ENCODE measurements around the gene GIMAP8. TPM values are rescaled to one million over a fixed set of nuclear protein-coding genes. Genes with fewer than 3 reads are reported as not detected.
"Not testable (repeated sequence)": the region's sequence is repeated elsewhere in the genome, so short reads cannot be mapped to it uniquely, and the experiment has no call there.

The GIMAP8 gene
- total RNA-seq, 5 donors from 2014 or later (not counting 1 experiment from before 2014, with no cell fraction given): 17.8 to 54.6 (median 50.1) TPM

GRCh38 chr7:150481922-150482321 lies 31.5 kb downstream of the GIMAP8 start:
- Mint-ChIP-seq H3K4me3 (peak overlapping the region; percentile 76 to 85 (median 76)), H3K27me3 (no peaks in the 10 kb centered on the region), H3K9me3 (no peaks in the 10 kb centered on the region), H3K4me1 (peaks cover 96 to 98% (median 97%) of the 10 kb centered on the region in 3 donors), H3K27ac (peak overlapping the region; percentile 100), H3K36me3 (peaks cover 27% of the 10 kb centered on the region)
- peaks cover 75 to 78% of the 10 kb centered on the region in 2 experiments for H3K4me1 ChIP-seq (ENCODE audit: control insufficient read depth in 1 of 2, extremely low read depth in 1 of 2, insufficient read depth in 2 of 2, low read length in 2 of 2)
- H3K36me3 ChIP-seq (ENCODE audit: control insufficient read depth in 2 of 2, extremely low read depth in 1 of 2, insufficient read depth in 1 of 2, low read length in 1 of 2): peaks cover 12 to 19% of the 10 kb centered on the region in 2 donors
- no peak overlapping the region for H3K4me3 ChIP-seq (ENCODE audit: control insufficient read depth in 1 of 2, extremely low read depth in 1 of 2, low read length in 1 of 2)
- CTCF ChIA-PET: interaction anchor here in 1 of 2 donors (0.9 to 1.3 kb wide), 5 partner anchors 29 to 274 kb away, joined by 3 to 5 read pairs (median 4); partner anchors contain the start of gene GIMAP7
- 17% methylated on average over 1 of the region's 4 CpGs for WGBS (ENCODE audit: insufficient coverage)
- DNase-seq (peak in 1 of 35 experiments; percentile 41), ATAC-seq (replicated peaks in 1 of 4) (no peak)
- H3K27ac ChIP-seq (ENCODE audit: low read length): peak overlapping the region; percentile 97
- H3K9me3 ChIP-seq: no peaks in the 10 kb centered on the region
- no peaks in the 10 kb centered on the region for H3K27me3 ChIP-seq (replicated peaks in 1 of 2; ENCODE audit: control insufficient read depth in 2 of 2, extremely low read depth in 1 of 2, insufficient read depth in 2 of 2, low read length in 1 of 2)
- POLR2A ChIA-PET: interaction anchor here (0.6 to 1.9 kb wide), 5 partner anchors 21 to 234 kb away, joined by 4 to 15 read pairs (median 5); partner anchors contain the start of genes GIMAP1 (in 1 of the 2) and GIMAP7 (in 1 of the 2)

- Mint-ChIP-seq H3K4me1 (peaks cover 96 to 98% (median 97%) of the 10 kb centered on the region in 3 donors), H3K27ac (peak overlapping the region; percentile 100), H3K4me3 (peak overlapping the region; percentile 74 to 76 (median 76)), H3K36me3 (peaks cover 21% of the 10 kb centered on the region)
- CTCF ChIA-PET: interaction anchor here in 1 of 2 donors (0.8 to 1.3 kb wide), 4 partner anchors 9 to 34 kb away, joined by 3 to 4 read pairs (median 4); partner anchors contain the start of gene GIMAP7
- Histone ChIP-seq H3K4me3 (ENCODE audit: control insufficient read depth in 1 of 2, extremely low read depth in 1 of 2, low read length in 1 of 2) (peak overlapping the region; percentile 17 to 18), H3K4me1 (ENCODE audit: control insufficient read depth in 1 of 2, extremely low read depth in 1 of 2, insufficient read depth in 2 of 2, low read length in 2 of 2) (peaks cover 63% of the 10 kb centered on the region in 2 experiments), H3K27ac (ENCODE audit: low read length) (peak overlapping the region; percentile 97)
- not testable (repeated sequence) for H3K9me3 Mint-ChIP-seq; DNase-seq; H3K27me3 Mint-ChIP-seq; H3K9me3 ChIP-seq; ATAC-seq (replicated peaks in 1 of 4); H3K27me3 ChIP-seq (replicated peaks in 1 of 2; ENCODE audit: control insufficient read depth in 2 of 2, extremely low read depth in 1 of 2, insufficient read depth in 2 of 2, low read length in 1 of 2); H3K36me3 ChIP-seq (ENCODE audit: control insufficient read depth in 2 of 2, extremely low read depth in 1 of 2, insufficient read depth in 1 of 2, low read length in 1 of 2)
- no CpG with 5 or more reads among the region's 2 CpGs for WGBS (ENCODE audit: insufficient coverage)
- POLR2A ChIA-PET: interaction anchor here (0.7 to 1.7 kb wide), 4 partner anchors 19 to 34 kb away, joined by 3 to 14 read pairs (median 4); partner anchors contain the start of gene GIMAP7 (in 1 of the 2)
These were observed 33.1 kb downstream of the GIMAP8 start for GRCh38 chr7:150483514-150483913.

- H3K27me3 Mint-ChIP-seq; H3K27me3 ChIP-seq (replicated peaks in 1 of 2; ENCODE audit: control insufficient read depth in 2 of 2, extremely low read depth in 1 of 2, insufficient read depth in 2 of 2, low read length in 1 of 2); H3K9me3 ChIP-seq; H3K4me3 ChIP-seq (ENCODE audit: control insufficient read depth in 1 of 2, extremely low read depth in 1 of 2, low read length in 1 of 2); H3K9me3 Mint-ChIP-seq; H3K36me3 ChIP-seq (ENCODE audit: control insufficient read depth in 2 of 2, extremely low read depth in 1 of 2, insufficient read depth in 1 of 2, low read length in 1 of 2): not testable (repeated sequence)
- ChIA-PET POLR2A (interaction anchor here (0.9 to 1.7 kb wide), 3 partner anchors 18 to 34 kb away, joined by 3 to 14 read pairs (median 5); partner anchors contain the start of gene GIMAP7 (in 1 of the 2)), CTCF (interaction anchor here in 1 of 2 donors (0.8 to 1.3 kb wide), 5 partner anchors 9 to 35 kb away, joined by 3 to 4 read pairs (median 4); partner anchors contain the start of gene GIMAP7)
- DNase-seq (peak in 19 of 35 experiments; percentile 15 to 70 (median 39)), ATAC-seq (replicated peaks in 1 of 4) (peak; percentile 66 to 85 (median 72))
- peaks cover 94 to 97% (median 95%) of the 10 kb centered on the region in 3 donors for H3K4me1 Mint-ChIP-seq
- peaks cover 20% of the 10 kb centered on the region for H3K36me3 Mint-ChIP-seq
- peak overlapping the region; percentile 100 for H3K27ac Mint-ChIP-seq
- H3K4me3 Mint-ChIP-seq: peak overlapping the region; percentile 74 to 76 (median 76)
- no CpG with 5 or more reads among the region's 3 CpGs for WGBS (ENCODE audit: insufficient coverage)
- peaks cover 57 to 59% of the 10 kb centered on the region in 2 experiments for H3K4me1 ChIP-seq (ENCODE audit: control insufficient read depth in 1 of 2, extremely low read depth in 1 of 2, insufficient read depth in 2 of 2, low read length in 2 of 2)
- H3K27ac ChIP-seq (ENCODE audit: low read length): peak overlapping the region; percentile 97
These were observed 33.6 kb downstream of the GIMAP8 start for GRCh38 chr7:150484071-150484470.

DNA sequence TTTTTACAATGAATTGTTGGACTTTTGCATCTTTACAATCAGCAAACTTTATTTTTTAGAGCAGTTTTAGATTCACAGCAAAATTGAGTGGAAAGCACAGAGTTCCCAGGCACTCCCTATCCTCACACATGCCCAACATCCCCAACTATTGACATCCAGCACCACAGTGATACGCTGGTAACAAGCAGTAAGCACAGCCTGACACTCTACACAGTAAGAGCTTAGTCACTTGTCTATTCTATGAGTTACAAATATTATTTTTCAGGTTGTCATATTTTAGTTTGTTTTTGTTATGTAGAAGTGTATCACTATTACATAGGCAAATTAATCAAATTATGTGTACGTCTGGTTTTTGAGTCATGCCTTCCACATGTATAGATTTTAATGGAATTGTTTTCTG lies 37.2 kb downstream of the GIMAP8 start:
- H3K36me3 Mint-ChIP-seq: peaks cover 39% of the 10 kb centered on the region

GRCh38 chr7:150489782-150490181 lies 39.4 kb downstream of the GIMAP8 start:
- no peak for DNase-seq
- Histone ChIP-seq H3K36me3 (ENCODE audit: control insufficient read depth in 2 of 2, extremely low read depth in 1 of 2, insufficient read depth in 1 of 2, low read length in 1 of 2) (no peaks in the 10 kb centered on the region), H3K4me3 (ENCODE audit: control insufficient read depth in 1 of 2, extremely low read depth in 1 of 2, low read length in 1 of 2) (no peak overlapping the region), H3K27ac (ENCODE audit: low read length) (no peak overlapping the region), H3K4me1 (ENCODE audit: control insufficient read depth in 1 of 2, extremely low read depth in 1 of 2, insufficient read depth in 2 of 2, low read length in 2 of 2) (peaks cover 17% of the 10 kb centered on the region in 2 experiments), H3K27me3 (replicated peaks in 1 of 2; ENCODE audit: control insufficient read depth in 2 of 2, extremely low read depth in 1 of 2, insufficient read depth in 2 of 2, low read length in 1 of 2) (no peaks in the 10 kb centered on the region), H3K9me3 (no peaks in the 10 kb centered on the region)
- Mint-ChIP-seq H3K4me3 (no peak overlapping the region), H3K9me3 (peaks cover 0 to 5% (median 3%) of the 10 kb centered on the region in 3 donors), H3K4me1 (peaks cover 74 to 75% (median 75%) of the 10 kb centered on the region in 3 donors), H3K27me3 (no peaks in the 10 kb centered on the region), H3K36me3 (peaks cover 41% of the 10 kb centered on the region), H3K27ac (peak overlapping the region in 1 of 2 donors; percentile 87)
- CTCF ChIA-PET: no interaction called here
- POLR2A ChIA-PET: interaction anchor here in 1 of 2 donors (0.9 kb wide), 1 partner anchor 9 kb away, joined by 3 read pairs; no protein-coding TSS in a partner anchor
- WGBS (ENCODE audit: insufficient coverage): no CpG with 5 or more reads among the region's 1 CpG
- ATAC-seq (replicated peaks in 1 of 4): no peak

More for the DNA sequence above, 37.2 kb downstream of the GIMAP8 start:
- DNase-seq (no peak), ATAC-seq (replicated peaks in 1 of 4) (no peak)
- no CpG with 5 or more reads among the region's 2 CpGs for WGBS (ENCODE audit: insufficient coverage)
- Mint-ChIP-seq H3K27ac (peak overlapping the region; percentile 87 to 89), H3K4me1 (peaks cover 89 to 91% (median 90%) of the 10 kb centered on the region in 3 donors), H3K4me3 (no peak overlapping the region), H3K27me3 (no peaks in the 10 kb centered on the region), H3K9me3 (peaks cover 0 to 5% (median 3%) of the 10 kb centered on the region in 3 donors)
- Histone ChIP-seq H3K27ac (ENCODE audit: low read length) (no peak overlapping the region), H3K9me3 (no peaks in the 10 kb centered on the region), H3K4me1 (ENCODE audit: control insufficient read depth in 1 of 2, extremely low read depth in 1 of 2, insufficient read depth in 2 of 2, low read length in 2 of 2) (peaks cover 23 to 25% of the 10 kb centered on the region in 2 experiments), H3K36me3 (ENCODE audit: control insufficient read depth in 2 of 2, extremely low read depth in 1 of 2, insufficient read depth in 1 of 2, low read length in 1 of 2) (no peaks in the 10 kb centered on the region), H3K27me3 (replicated peaks in 1 of 2; ENCODE audit: control insufficient read depth in 2 of 2, extremely low read depth in 1 of 2, insufficient read depth in 2 of 2, low read length in 1 of 2) (no peaks in the 10 kb centered on the region), H3K4me3 (ENCODE audit: control insufficient read depth in 1 of 2, extremely low read depth in 1 of 2, low read length in 1 of 2) (no peak overlapping the region)
- POLR2A ChIA-PET: no interaction called here
- CTCF ChIA-PET: interaction anchor here in 1 of 2 donors (1.0 kb wide), 1 partner anchor 15 kb away, joined by 3 read pairs; no protein-coding TSS in a partner anchor

GRCh38 chr7:150493442-150493841 lies 43.0 kb downstream of the GIMAP8 start:
- not testable (repeated sequence) for ATAC-seq (replicated peaks in 1 of 4); H3K9me3 ChIP-seq; H3K27ac ChIP-seq (ENCODE audit: low read length); H3K4me3 Mint-ChIP-seq; H3K36me3 ChIP-seq (ENCODE audit: control insufficient read depth in 2 of 2, extremely low read depth in 1 of 2, insufficient read depth in 1 of 2, low read length in 1 of 2); H3K27ac Mint-ChIP-seq; H3K4me1 ChIP-seq (ENCODE audit: control insufficient read depth in 1 of 2, extremely low read depth in 1 of 2, insufficient read depth in 2 of 2, low read length in 2 of 2); H3K27me3 ChIP-seq (replicated peaks in 1 of 2; ENCODE audit: control insufficient read depth in 2 of 2, extremely low read depth in 1 of 2, insufficient read depth in 2 of 2, low read length in 1 of 2); H3K4me3 ChIP-seq (ENCODE audit: control insufficient read depth in 1 of 2, extremely low read depth in 1 of 2, low read length in 1 of 2); DNase-seq; H3K27me3 Mint-ChIP-seq
- POLR2A ChIA-PET: interaction anchor here in 1 of 2 donors (1.0 kb wide), 1 partner anchor 9 kb away, joined by 3 read pairs; no protein-coding TSS in a partner anchor
- peaks cover 8 to 16% (median 12%) of the 10 kb centered on the region in 3 donors for H3K9me3 Mint-ChIP-seq
- CTCF ChIA-PET: interaction anchor here in 1 of 2 donors (1.0 kb wide), 1 partner anchor 9 kb away, joined by 4 read pairs; no protein-coding TSS in a partner anchor
- peaks cover 46% of the 10 kb centered on the region for H3K36me3 Mint-ChIP-seq
- WGBS (ENCODE audit: insufficient coverage): no CpG with 5 or more reads among the region's 3 CpGs
- peaks cover 59 to 67% (median 67%) of the 10 kb centered on the region in 3 donors for H3K4me1 Mint-ChIP-seq
